NCI-H1694 treated with DMSO at 0.1 percent for 48 hours (cell line): ENCODE results near the gene DNER.

Experiments used
- DNase-seq: peaks from one replicate; lab custom pipeline; 2025; lab: John Stamatoyannopoulos, UW

DNER gene

DNA sequence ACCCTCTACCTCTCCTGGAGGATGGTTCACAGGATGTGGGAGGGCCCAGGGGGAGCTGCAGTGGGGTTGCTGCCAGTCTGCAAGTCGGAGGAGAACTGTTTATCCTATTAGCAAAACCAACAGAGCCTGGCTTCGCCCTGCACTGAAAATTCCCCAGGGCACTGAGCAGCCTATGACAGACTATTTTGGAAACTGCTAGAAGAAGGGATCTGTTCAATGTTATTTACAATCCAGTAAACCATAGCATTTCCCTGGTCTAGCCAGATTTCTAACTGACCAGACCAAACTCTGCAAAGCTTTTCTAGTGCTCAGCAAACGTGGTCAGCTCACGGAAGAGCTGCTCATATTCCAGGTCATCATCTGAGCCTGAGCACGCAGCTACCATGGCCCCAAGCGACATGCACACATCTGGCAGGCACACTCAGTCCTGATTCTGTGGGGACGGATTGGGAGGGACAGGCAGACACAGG lies 378.4 kb downstream of the DNER start:
- no peak for DNase-seq

DNA sequence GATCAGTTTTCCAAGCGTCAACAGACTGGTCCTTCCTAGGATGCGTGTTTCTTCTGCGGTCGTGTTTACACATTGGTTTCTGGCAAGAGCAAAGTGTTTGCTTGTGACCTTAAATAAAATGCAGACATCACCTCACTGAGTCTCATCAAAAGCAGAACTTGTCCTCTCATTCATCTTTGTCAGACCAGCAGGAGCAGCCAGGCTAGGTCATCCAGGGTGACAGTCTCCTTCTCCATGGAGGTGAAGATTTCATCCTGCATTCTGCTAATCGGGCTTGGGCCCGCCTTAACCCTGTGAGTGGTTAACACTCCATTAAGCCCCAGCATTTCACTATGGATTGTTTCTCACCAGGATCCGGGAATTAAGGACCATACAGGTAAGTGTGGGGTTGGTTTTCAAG lies 379.0 kb downstream of the DNER start:
- DNase-seq, result no peak

GRCh38 chr2:229330952-229331351 lies 383.4 kb downstream of the DNER start:
- DNase-seq, result no peak

DNA sequence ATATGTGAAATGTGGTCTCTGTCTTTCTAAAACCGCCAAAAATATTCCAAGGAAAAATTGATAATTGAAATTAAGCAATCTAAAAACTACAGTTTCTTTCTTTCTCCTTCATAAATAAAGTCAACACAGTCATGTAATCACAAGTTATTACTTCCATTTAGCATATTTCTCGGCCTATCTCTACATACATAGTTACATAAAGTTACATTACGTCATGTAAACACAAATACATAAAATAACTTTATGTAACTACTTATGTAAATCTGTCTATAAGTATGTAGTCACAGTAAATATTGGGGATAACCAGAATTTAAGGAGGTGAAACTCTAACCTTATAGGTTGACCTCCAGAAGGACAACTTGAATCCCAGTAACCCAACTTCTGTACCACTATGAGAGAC lies 394.8 kb downstream of the DNER start:
- no peak for DNase-seq

DNA sequence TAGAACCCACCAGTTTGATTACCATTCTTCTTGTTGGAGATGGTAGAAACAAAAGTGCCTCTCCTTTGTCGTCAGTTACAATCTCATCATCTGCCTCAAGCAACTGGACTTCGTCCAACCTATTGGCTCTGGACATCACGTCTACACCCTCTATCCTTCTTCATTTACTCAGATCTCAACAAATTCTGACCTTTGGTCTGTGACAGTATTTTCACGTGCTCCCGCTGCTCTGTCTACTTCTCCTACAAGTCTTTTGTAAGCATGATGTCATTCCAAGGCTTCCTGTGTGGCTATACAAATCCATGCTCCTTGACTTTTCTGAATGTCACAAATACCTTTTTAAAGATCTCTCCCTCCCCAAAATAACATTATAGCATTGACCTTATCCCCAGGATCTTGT lies 400.2 kb downstream of the DNER start:
- DNase-seq, result no peak

GRCh38 chr2:229313591-229313990 lies 400.8 kb downstream of the DNER start:
- no peak for DNase-seq
